GM12873 (cell line): ENCODE measurements around the gene ATP12A.

Experiments
- CTCF ChIP-seq: IDR thresholded peaks from 2 replicates; pipeline ENCODE4 v1.5.1; 2012; ENCODE audit warnings: low read depth, mild to moderate bottlenecking, moderate library complexity, low read length, control low read depth; ENCODE audit not compliant: insufficient read depth; ENCODE audit errors: missing control alignments

The ATP12A gene

GRCh38 chr13:24680258-24680920, at the start of gene ATP12A:
ATP12A (plus strand) TSS chr13:24680408; CDS start chr13:24680744, 336 bp downstream.
- TF ChIP-seq CTCF: no peak

GRCh38 chr13:24630851-24631620, 49.2 kb upstream of the ATP12A start:
- TF ChIP-seq CTCF: no peak

GRCh38 chr13:24631922-24632321, 48.3 kb upstream of the ATP12A start:
- TF ChIP-seq CTCF: no peak

- no peak for TF ChIP-seq CTCF
Measured at GRCh38 chr13:24632382-24633121, 47.7 kb upstream of the ATP12A start.

GRCh38 chr13:24636776-24637175, 43.4 kb upstream of the ATP12A start:
- no peak for TF ChIP-seq CTCF

- TF ChIP-seq CTCF: no peak
Measured at GRCh38 chr13:24638096-24638495, 42.1 kb upstream of the ATP12A start.

- TF ChIP-seq CTCF: no peak
Measured at GRCh38 chr13:24640752-24641151, 39.5 kb upstream of the ATP12A start.
